COR-L47 (cell line): ENCODE measurements around the gene AKAP6.

Experiments used
- DNase-seq: peaks from one replicate; lab custom pipeline; 2025; lab: John Stamatoyannopoulos, UW

The AKAP6 gene

DNA sequence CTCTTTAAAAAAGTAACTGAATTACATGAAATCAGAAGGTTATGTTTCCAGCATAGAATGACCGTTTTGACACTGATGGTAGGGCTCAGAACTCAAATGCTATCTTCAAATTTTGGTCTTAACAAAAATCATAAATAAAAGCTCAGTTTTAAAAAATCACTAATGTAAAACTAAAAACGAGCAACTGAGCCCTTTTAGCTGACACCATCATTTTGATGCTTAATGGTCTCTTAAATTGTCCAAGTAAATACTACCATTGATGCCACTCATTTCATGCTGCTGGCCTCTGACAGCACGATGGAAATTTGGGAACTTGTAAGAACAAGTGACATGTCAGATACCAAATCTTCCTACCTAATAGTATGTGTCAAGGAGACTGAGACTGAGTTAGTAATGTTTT lies 205.0 kb downstream of the AKAP6 start:
- no peak for DNase-seq

DNA sequence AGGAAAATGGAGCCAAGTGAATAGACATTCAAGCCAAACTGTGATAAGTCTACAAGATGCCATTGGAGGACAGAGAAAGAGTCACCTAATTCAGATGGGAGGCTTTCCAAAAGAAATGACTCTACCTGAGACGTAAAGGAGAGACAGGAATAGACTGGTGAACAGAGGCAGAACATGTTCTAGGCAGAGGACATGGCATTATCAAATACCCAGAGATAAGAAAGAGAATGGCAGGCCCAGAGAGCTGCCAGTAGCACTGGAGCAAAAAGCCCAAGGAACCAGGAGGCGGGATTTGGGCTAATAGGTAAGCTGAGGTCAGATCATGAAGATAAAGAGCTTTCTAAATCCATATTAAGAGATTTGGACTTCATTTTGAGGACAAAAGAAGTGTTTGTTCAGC lies 207.1 kb downstream of the AKAP6 start:
- DNase-seq = no peak

GRCh38 chr14:32537166-32537565 lies 208.1 kb downstream of the AKAP6 start:
- no peak for DNase-seq

DNA sequence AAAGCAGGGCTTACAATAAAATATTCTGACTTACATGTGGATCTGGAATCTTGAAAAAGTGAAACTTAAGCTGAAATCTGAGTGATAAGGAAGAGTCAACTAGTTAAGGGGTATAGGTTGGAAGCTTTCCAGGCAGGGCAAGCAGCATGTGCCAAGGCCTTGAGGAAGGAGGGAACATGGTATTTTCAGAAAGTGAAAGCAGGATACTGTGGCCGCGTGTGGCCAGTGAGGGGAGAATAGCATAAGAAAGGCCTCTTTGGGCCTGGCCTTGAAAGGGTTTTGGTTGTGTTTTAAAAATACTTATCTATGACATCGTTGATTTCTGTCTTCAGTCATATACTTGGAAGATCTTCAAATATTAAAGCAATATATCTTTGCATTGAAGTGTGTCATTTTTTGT lies 213.4 kb downstream of the AKAP6 start:
- DNase-seq = no peak

GRCh38 chr14:32545095-32545494 lies 216.0 kb downstream of the AKAP6 start:
- DNase-seq = no peak

- no peak for DNase-seq
These were observed 216.6 kb downstream of the AKAP6 start for GRCh38 chr14:32545506-32546210.

GRCh38 chr14:32546246-32546645 lies 217.1 kb downstream of the AKAP6 start:
- DNase-seq = no peak

- no peak for DNase-seq
These were observed 223.7 kb downstream of the AKAP6 start for GRCh38 chr14:32552766-32553165.

DNA sequence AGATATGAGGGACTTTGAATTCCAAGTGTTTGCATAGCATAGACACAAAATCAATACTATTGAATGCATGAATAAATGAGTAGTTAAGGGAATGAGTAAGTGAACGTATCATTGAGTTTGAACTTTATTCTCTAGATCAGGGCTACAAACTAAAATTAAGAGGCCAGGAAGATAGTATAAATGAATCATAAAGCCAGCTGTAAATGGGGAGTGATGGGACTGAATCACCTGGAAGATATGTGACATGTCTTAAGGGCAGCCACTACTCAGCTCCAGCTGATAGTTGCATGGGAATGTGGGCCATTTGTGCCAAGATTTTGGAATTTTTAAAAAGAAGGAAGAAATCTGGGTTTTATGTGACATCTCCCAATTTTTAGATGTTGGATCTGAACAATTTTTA lies 229.9 kb downstream of the AKAP6 start:
- no peak for DNase-seq

DNA sequence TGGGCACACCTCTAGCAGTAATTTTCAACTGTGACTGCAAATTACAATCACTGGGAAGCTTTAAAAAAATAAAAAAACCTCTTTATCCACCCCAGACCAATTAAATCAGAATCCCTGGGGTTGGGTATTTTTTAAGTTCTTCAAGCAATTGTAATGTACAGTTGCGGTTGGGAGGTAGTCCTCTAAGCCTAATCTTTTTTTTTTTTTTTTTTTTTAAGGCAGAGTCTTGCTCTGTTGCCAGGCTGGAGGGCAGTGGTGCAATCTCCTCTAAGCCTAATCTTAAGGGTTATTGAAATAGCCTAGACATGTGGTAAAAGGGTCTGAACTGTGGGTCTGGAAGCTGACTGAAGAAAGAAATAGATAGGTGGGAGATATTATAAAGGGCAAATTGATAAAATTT lies 230.5 kb downstream of the AKAP6 start:
- no peak for DNase-seq

GRCh38 chr14:32560209-32560857 lies 231.2 kb downstream of the AKAP6 start:
- DNase-seq = peak; percentile 58

- DNase-seq = no peak
These were observed 232.4 kb downstream of the AKAP6 start for GRCh38 chr14:32561520-32561919.

- no peak for DNase-seq
These were observed 235.5 kb downstream of the AKAP6 start for GRCh38 chr14:32564596-32564995.

DNA sequence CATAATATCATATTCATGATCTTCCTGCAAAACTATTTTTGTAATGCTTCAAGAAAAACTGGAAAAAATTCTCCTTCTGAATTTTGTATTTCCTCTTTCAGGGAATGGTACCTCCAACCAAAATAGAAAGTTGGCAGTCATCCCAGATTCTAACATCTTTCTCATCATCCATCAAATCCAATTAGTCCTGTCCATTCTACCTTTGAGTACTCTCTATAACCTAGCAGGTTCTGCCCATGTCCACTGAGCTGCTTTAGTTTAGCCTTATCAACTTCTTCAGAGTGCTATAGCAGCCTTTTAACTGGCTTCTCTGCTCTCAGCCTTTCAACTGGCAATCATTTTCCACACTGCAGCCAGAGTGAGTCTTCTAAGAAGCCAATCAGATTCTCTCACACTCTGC lies 236.2 kb downstream of the AKAP6 start:
- DNase-seq = peak; percentile 43

DNA sequence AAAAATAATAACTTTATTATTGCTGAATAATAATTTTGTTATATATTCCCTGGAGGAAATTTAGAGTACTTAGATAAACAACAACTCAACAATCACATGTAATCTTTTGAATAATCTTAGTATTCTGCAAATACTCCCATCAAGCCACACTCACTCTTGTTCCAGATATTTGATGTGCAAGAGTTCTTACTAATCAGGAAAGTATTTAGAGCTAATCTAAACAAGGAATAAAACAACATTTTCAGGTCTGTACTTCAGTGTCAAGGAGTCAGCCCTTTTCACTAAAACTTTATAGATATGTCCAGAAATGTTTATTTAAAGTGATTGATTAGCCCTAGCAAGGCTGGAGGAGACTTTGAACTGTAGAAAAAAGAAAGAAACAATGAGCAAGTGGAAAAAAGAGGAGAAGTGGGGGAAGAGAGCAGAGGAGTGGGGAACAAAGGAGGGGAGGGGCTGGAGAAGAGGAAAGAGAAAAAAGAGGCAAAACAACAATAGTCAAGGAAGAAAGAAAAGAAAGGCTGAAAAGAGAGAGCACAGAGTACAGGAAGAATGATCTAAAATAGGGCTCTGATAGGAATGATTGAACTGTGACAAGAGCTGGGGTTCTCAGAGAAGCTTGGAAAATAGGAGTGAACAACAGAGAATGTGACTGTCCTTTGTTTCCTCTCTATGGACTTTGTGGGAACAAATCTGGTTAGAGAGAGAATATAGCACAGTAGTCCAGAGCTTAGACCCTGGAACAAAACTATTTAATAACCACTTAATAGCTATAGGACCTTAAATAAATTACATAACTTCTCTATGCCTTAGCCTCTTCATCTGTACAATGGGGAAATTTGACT lies 238.7 kb downstream of the AKAP6 start:
- DNase-seq = no peak

GRCh38 chr14:32571551-32571950 lies 242.5 kb downstream of the AKAP6 start:
- DNase-seq = no peak

DNA sequence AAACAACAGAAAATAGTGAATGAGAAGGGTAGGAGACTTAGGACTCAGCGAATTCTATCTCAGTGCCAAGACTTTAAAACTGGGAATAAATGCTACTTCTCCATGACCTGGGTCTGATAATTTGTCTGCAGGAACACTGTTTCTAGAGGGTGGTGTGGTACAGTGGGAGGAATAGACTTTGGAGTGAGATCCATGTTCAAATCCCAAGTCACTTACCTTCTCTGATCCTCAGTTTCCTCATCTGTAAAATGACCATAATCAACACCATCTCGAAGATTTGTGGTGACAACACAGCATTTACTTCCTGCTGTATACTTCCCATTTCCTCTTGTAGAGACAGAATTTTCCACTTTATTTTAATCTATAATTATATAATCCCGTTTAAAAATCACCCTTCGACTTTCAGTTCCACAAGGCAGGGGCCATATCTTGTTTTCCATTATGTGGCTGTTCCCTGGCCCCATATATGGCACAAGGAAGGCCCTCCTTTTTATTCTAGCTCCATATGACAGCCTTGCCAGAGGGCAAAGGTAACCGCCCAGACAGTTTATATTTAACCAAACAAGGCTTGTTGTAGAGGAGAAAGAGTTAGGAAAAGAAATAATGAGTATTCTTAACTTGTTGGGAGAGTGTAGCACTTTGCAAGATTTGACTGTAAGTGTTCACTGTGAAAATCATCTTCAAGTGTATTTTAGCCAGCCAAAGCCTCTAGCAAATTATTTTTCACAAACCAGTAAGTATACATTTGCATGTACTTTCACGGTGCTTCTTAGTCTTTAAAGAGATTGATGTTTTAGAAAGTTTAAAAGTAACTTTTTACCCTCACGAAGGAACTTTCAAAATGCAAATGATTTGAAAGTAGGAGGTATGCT lies 243.1 kb downstream of the AKAP6 start:
- no peak for DNase-seq

- no peak for DNase-seq
These were observed 243.7 kb downstream of the AKAP6 start for GRCh38 chr14:32572867-32573150.

- no peak for DNase-seq
These were observed 245.2 kb downstream of the AKAP6 start for GRCh38 chr14:32574269-32574668.

GRCh38 chr14:32576088-32576795 lies 247.1 kb downstream of the AKAP6 start:
- DNase-seq = peak; percentile 53

GRCh38 chr14:32576977-32577376 lies 247.9 kb downstream of the AKAP6 start:
- DNase-seq = no peak

GRCh38 chr14:32578181-32578580 lies 249.1 kb downstream of the AKAP6 start:
- no peak for DNase-seq
